GM12873 (cell line): ENCODE data around the gene LINGO4.

Experiments used
- CTCF ChIP-seq: IDR thresholded peaks from 2 replicates; pipeline ENCODE4 v1.5.1; 2012; ENCODE audit warnings: low read depth, mild to moderate bottlenecking, moderate library complexity, low read length, control low read depth; ENCODE audit not compliant: insufficient read depth; ENCODE audit errors: missing control alignments

LINGO4 gene

DNA sequence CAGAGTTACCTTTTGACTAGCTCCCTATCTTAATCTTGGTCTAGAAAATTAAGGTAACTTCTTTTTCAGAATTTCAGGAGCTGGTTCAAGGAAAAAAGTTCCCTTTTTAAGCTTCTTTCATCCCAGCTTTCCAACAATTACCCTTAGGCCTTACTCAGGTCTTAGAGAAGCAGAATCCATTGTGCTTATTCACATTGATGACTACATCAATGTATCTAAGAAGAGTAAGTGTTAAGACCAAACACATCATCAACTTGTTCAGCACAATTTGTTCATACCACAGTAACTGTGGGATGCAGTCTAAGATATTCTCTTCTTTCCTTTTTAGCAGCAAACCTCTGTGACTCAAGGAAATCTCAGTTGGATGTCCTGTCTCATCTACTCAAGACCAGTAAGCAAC, 46.0 kb downstream of the LINGO4 start:
- no peak for TF ChIP-seq CTCF

GRCh38 chr1:151756291-151756690, 48.9 kb downstream of the LINGO4 start:
- no peak for TF ChIP-seq CTCF
